Measurements from ENCODE around the gene MAGEA4.
A peak's percentile ranks its signal among the peaks of the same experiment; 100 is the strongest.

The MAGEA4 gene

DNA sequence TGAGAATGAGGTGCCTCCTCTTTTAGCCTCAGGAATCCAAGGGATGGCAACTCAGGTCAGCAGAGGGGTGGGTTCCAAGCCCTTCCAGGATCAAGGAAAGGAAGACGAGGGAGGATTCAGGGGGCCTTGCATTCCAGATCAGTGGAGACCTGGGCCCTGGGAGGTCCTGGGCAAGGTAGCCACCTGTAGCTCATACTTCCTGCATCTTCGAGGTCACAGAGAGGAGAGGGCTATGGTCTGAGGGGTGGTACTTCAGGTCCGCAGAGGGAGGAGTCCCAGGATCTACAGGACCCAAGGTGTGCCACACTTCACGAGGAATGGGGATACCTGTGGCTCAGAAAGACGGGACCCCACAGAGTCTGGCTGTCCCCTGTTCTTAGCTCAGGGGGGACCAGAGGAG is 9.2 kb downstream of the MAGEA4 start:
- no peak overlapping the region for H3K4me2 ChIP-seq (ENCODE audit: low read length)
- no peaks in the 10 kb centered on the region for H3K79me1 ChIP-seq (ENCODE audit: low read length)
- H4K8ac ChIP-seq (ENCODE audit: low read depth, low read length) = no peak overlapping the region
- H2BK5ac ChIP-seq (ENCODE audit: low read depth, low read length, poor library complexity) = no peak overlapping the region
- no peak overlapping the region for H3K27ac ChIP-seq (ENCODE audit: low read depth, low read length)
- no peak overlapping the region for H4K91ac ChIP-seq (ENCODE audit: low read depth, low read length)
- DNase-seq = no peak
- H3K9me3 ChIP-seq (ENCODE audit: insufficient read depth, low read depth, low read length) = no peaks in the 10 kb centered on the region
- no peak overlapping the region for H2AFZ ChIP-seq (ENCODE audit: insufficient read depth, low read length, poor library complexity)
- no CpG with 5 or more reads among the region's 5 CpGs for WGBS (ENCODE audit: extremely low coverage, insufficient coverage, insufficient read length)
- no peak overlapping the region for H3K4ac ChIP-seq (ENCODE audit: low read depth, low read length)
- no peaks in the 10 kb centered on the region for H3K4me1 ChIP-seq (ENCODE audit: control insufficient read depth in 1 of 2, insufficient read depth in 2 of 2, low read length in 2 of 2)
- no peak overlapping the region for H2BK120ac ChIP-seq (ENCODE audit: insufficient read depth, low read length, poor library complexity)
- H3K18ac ChIP-seq (ENCODE audit: low read length) = no peak overlapping the region
- no peak overlapping the region for H2AK5ac ChIP-seq (ENCODE audit: low read length)
- H3K14ac ChIP-seq (ENCODE audit: low read length) = no peak overlapping the region
- H2BK12ac ChIP-seq (ENCODE audit: low read length) = no peak overlapping the region
- H3K9ac ChIP-seq (ENCODE audit: low read length) = no peak overlapping the region
- H3K79me2 ChIP-seq (ENCODE audit: control insufficient read depth, insufficient read depth, low read length, poor library complexity) = no peaks in the 10 kb centered on the region
- no peak overlapping the region for H3K4me3 ChIP-seq (ENCODE audit: low read depth, low read length)
- H3K36me3 ChIP-seq (ENCODE audit: control insufficient read depth in 1 of 2, insufficient read depth in 2 of 2, low read length in 2 of 2) = no peaks in the 10 kb centered on the region
- H3K27me3 ChIP-seq (ENCODE audit: insufficient read depth, low read length) = no peaks in the 10 kb centered on the region
- no peak overlapping the region for H3K23ac ChIP-seq (ENCODE audit: low read length)
- H4K12ac ChIP-seq (ENCODE audit: low read depth, low read length) = no peak overlapping the region

GRCh38 chrX:151922692-151923091 is 10.0 kb downstream of the MAGEA4 start:
- H3K27me3 ChIP-seq (ENCODE audit: insufficient read depth, low read length) = no peaks in the 10 kb centered on the region
- no peak overlapping the region for H4K12ac ChIP-seq (ENCODE audit: low read depth, low read length)
- H4K91ac ChIP-seq (ENCODE audit: low read depth, low read length) = no peak overlapping the region
- H3K79me2 ChIP-seq (ENCODE audit: control insufficient read depth, insufficient read depth, low read length, poor library complexity) = no peaks in the 10 kb centered on the region
- no peak overlapping the region for H2BK120ac ChIP-seq (ENCODE audit: insufficient read depth, low read length, poor library complexity)
- no peak overlapping the region for H3K9ac ChIP-seq (ENCODE audit: low read length)
- no peak overlapping the region for H3K4me2 ChIP-seq (ENCODE audit: low read length)
- H3K23ac ChIP-seq (ENCODE audit: low read length) = no peak overlapping the region
- no peak overlapping the region for H2AFZ ChIP-seq (ENCODE audit: insufficient read depth, low read length, poor library complexity)
- H3K36me3 ChIP-seq (ENCODE audit: control insufficient read depth in 1 of 2, insufficient read depth in 2 of 2, low read length in 2 of 2) = no peaks in the 10 kb centered on the region
- no peak overlapping the region for H3K18ac ChIP-seq (ENCODE audit: low read length)
- no peak overlapping the region for H2BK5ac ChIP-seq (ENCODE audit: low read depth, low read length, poor library complexity)
- H3K79me1 ChIP-seq (ENCODE audit: low read length) = no peaks in the 10 kb centered on the region
- DNase-seq = no peak
- H3K14ac ChIP-seq (ENCODE audit: low read length) = no peak overlapping the region
- H3K9me3 ChIP-seq (ENCODE audit: insufficient read depth, low read depth, low read length) = no peaks in the 10 kb centered on the region
- H3K27ac ChIP-seq (ENCODE audit: low read depth, low read length) = no peak overlapping the region
- H4K8ac ChIP-seq (ENCODE audit: low read depth, low read length) = no peak overlapping the region
- H2BK12ac ChIP-seq (ENCODE audit: low read length) = no peak overlapping the region
- no peak overlapping the region for H2AK5ac ChIP-seq (ENCODE audit: low read length)
- H3K4me3 ChIP-seq (ENCODE audit: low read depth, low read length) = no peak overlapping the region
- no CpG with 5 or more reads among the region's 5 CpGs for WGBS (ENCODE audit: extremely low coverage, insufficient coverage, insufficient read length)
- no peak overlapping the region for H3K4ac ChIP-seq (ENCODE audit: low read depth, low read length)
- no peaks in the 10 kb centered on the region for H3K4me1 ChIP-seq (ENCODE audit: control insufficient read depth in 1 of 2, insufficient read depth in 2 of 2, low read length in 2 of 2)

GRCh38 chrX:151923648-151924047 is 11.0 kb downstream of the MAGEA4 start:
- no peak overlapping the region for H3K14ac ChIP-seq (ENCODE audit: low read length)
- no peak overlapping the region for H2AFZ ChIP-seq (ENCODE audit: insufficient read depth, low read length, poor library complexity)

GRCh38 chrX:151929126-151929525 is 16.4 kb downstream of the MAGEA4 start:
- no peaks in the 10 kb centered on the region for H3K9me3 ChIP-seq (ENCODE audit: insufficient read depth, low read depth, low read length)
- WGBS (ENCODE audit: extremely low coverage, insufficient coverage, insufficient read length) = no CpG with 5 or more reads among the region's 4 CpGs

More at GRCh38 chrX:151923648-151924047, 11.0 kb downstream of the MAGEA4 start:
- Histone ChIP-seq H3K4ac (ENCODE audit: low read depth, low read length) (no peak overlapping the region), H3K79me1 (ENCODE audit: low read length) (no peaks in the 10 kb centered on the region), H2BK120ac (ENCODE audit: insufficient read depth, low read length, poor library complexity) (no peak overlapping the region), H3K4me3 (ENCODE audit: low read depth, low read length) (no peak overlapping the region), H2AK5ac (ENCODE audit: low read length) (no peak overlapping the region), H3K9me3 (ENCODE audit: insufficient read depth, low read depth, low read length) (no peaks in the 10 kb centered on the region), H4K91ac (ENCODE audit: low read depth, low read length) (no peak overlapping the region), H2BK12ac (ENCODE audit: low read length) (no peak overlapping the region), H2BK5ac (ENCODE audit: low read depth, low read length, poor library complexity) (no peak overlapping the region), H3K9ac (ENCODE audit: low read length) (no peak overlapping the region), H3K4me1 (ENCODE audit: control insufficient read depth in 1 of 2, insufficient read depth in 2 of 2, low read length in 2 of 2) (no peaks in the 10 kb centered on the region), H3K27ac (ENCODE audit: low read depth, low read length) (no peak overlapping the region), H3K36me3 (ENCODE audit: control insufficient read depth in 1 of 2, insufficient read depth in 2 of 2, low read length in 2 of 2) (no peaks in the 10 kb centered on the region), H3K18ac (ENCODE audit: low read length) (no peak overlapping the region), H3K27me3 (ENCODE audit: insufficient read depth, low read length) (no peaks in the 10 kb centered on the region), H4K12ac (ENCODE audit: low read depth, low read length) (no peak overlapping the region), H3K79me2 (ENCODE audit: control insufficient read depth, insufficient read depth, low read length, poor library complexity) (no peaks in the 10 kb centered on the region), H3K4me2 (ENCODE audit: low read length) (no peak overlapping the region), H3K23ac (ENCODE audit: low read length) (no peak overlapping the region), H4K8ac (ENCODE audit: low read depth, low read length) (no peak overlapping the region)
- WGBS (ENCODE audit: extremely low coverage, insufficient coverage, insufficient read length) = no CpG with 5 or more reads among the region's 6 CpGs
- no peak for DNase-seq

More at GRCh38 chrX:151929126-151929525, 16.4 kb downstream of the MAGEA4 start:
- Histone ChIP-seq H2BK12ac (ENCODE audit: low read length) (no peak overlapping the region), H3K4me2 (ENCODE audit: low read length) (no peak overlapping the region), H2AFZ (ENCODE audit: insufficient read depth, low read length, poor library complexity) (no peak overlapping the region), H3K4ac (ENCODE audit: low read depth, low read length) (no peak overlapping the region), H3K27me3 (ENCODE audit: insufficient read depth, low read length) (no peaks in the 10 kb centered on the region), H2BK120ac (ENCODE audit: insufficient read depth, low read length, poor library complexity) (no peak overlapping the region), H3K4me3 (ENCODE audit: low read depth, low read length) (no peak overlapping the region), H3K9ac (ENCODE audit: low read length) (no peak overlapping the region), H3K18ac (ENCODE audit: low read length) (no peak overlapping the region), H2BK5ac (ENCODE audit: low read depth, low read length, poor library complexity) (no peak overlapping the region), H3K79me1 (ENCODE audit: low read length) (no peaks in the 10 kb centered on the region), H3K79me2 (ENCODE audit: control insufficient read depth, insufficient read depth, low read length, poor library complexity) (no peaks in the 10 kb centered on the region), H4K8ac (ENCODE audit: low read depth, low read length) (no peak overlapping the region), H3K4me1 (ENCODE audit: control insufficient read depth in 1 of 2, insufficient read depth in 2 of 2, low read length in 2 of 2) (no peaks in the 10 kb centered on the region), H3K23ac (ENCODE audit: low read length) (no peak overlapping the region), H4K91ac (ENCODE audit: low read depth, low read length) (no peak overlapping the region), H3K27ac (ENCODE audit: low read depth, low read length) (no peak overlapping the region), H2AK5ac (ENCODE audit: low read length) (no peak overlapping the region), H3K14ac (ENCODE audit: low read length) (no peak overlapping the region), H3K36me3 (ENCODE audit: control insufficient read depth in 1 of 2, insufficient read depth in 2 of 2, low read length in 2 of 2) (no peaks in the 10 kb centered on the region), H4K12ac (ENCODE audit: low read depth, low read length) (peak overlapping the region; percentile 43)
- DNase-seq = no peak
